ENCODE measurements around the gene AMOTL2. TPM values are rescaled to one million over a fixed set of nuclear protein-coding genes. Genes with fewer than 3 reads are reported as not detected.

Gene AMOTL2
- total RNA-seq, 1 donor from 2014 or later: 156 TPM

- no peaks in the 10 kb centered on the region for H3K27me3 ChIP-seq
- peak overlapping the region; percentile 94 to 97 for H3K27ac ChIP-seq
- no peaks in the 10 kb centered on the region for H3K9me3 ChIP-seq
- H3K4me1 ChIP-seq: peaks cover 30 to 66% of the 10 kb centered on the region in 2 donors
- peak; percentile 72 to 93 for DNase-seq (ENCODE audit: low spot score in 2 of 2)
- intact Hi-C loops (cut with DNase I): loop anchor here (1.0 to 10.0 kb wide), 3 partner anchors 16 to 741 kb away; partner anchors contain the start of gene CDV3
- no peak for TF ChIP-seq CTCF (IDR thresholded peaks at IDR 0.05)
- H3K36me3 ChIP-seq: no peaks in the 10 kb centered on the region
- H3K4me3 ChIP-seq: no peak overlapping the region
These were observed 58.8 kb downstream of the AMOTL2 start for GRCh38 chr3:134315286-134316106.

- H3K27me3 ChIP-seq: no peaks in the 10 kb centered on the region
- H3K4me3 ChIP-seq: peak overlapping the region in 1 of 2 donors; percentile 67
- intact Hi-C loops (cut with DNase I): loop anchor here (1.0 to 10.0 kb wide), 3 partner anchors 17 to 740 kb away; partner anchors contain the start of gene CDV3
- DNase-seq (ENCODE audit: low spot score in 2 of 2): peak in 1 of 2 donors; percentile 69
- H3K4me1 ChIP-seq: peaks cover 30 to 66% of the 10 kb centered on the region in 2 donors
- peak overlapping the region; percentile 94 to 97 for H3K27ac ChIP-seq
- no peaks in the 10 kb centered on the region for H3K9me3 ChIP-seq
- no peaks in the 10 kb centered on the region for H3K36me3 ChIP-seq
- TF ChIP-seq CTCF (IDR thresholded peaks at IDR 0.05): no peak
These were observed 59.5 kb downstream of the AMOTL2 start for GRCh38 chr3:134314588-134315285.

GRCh38 chr3:134313847-134314587, 60.2 kb downstream of the AMOTL2 start:
- TF ChIP-seq CTCF (IDR thresholded peaks at IDR 0.05): no peak
- peak overlapping the region; percentile 94 to 97 for H3K27ac ChIP-seq
- no peaks in the 10 kb centered on the region for H3K27me3 ChIP-seq
- peaks cover 30 to 69% of the 10 kb centered on the region in 2 donors for H3K4me1 ChIP-seq
- H3K36me3 ChIP-seq: no peaks in the 10 kb centered on the region
- H3K9me3 ChIP-seq: no peaks in the 10 kb centered on the region
- intact Hi-C loops (cut with DNase I): loop anchor here (2.0 to 10.0 kb wide), 3 partner anchors 35 to 739 kb away; partner anchors contain the start of gene CDV3
- no peak for DNase-seq (ENCODE audit: low spot score in 2 of 2)
- H3K4me3 ChIP-seq: peak overlapping the region; percentile 55 to 67

- peak in 2 of 3 experiments; percentile 28 to 39 for TF ChIP-seq CTCF (IDR thresholded peaks at IDR 0.05)
- Histone ChIP-seq H3K9me3 (no peaks in the 10 kb centered on the region), H3K27me3 (no peaks in the 10 kb centered on the region), H3K36me3 (no peaks in the 10 kb centered on the region), H3K4me3 (peak overlapping the region; percentile 55 to 67), H3K4me1 (peaks cover 30 to 72% of the 10 kb centered on the region in 2 donors), H3K27ac (peak overlapping the region; percentile 94 to 97)
- intact Hi-C loops (cut with DNase I): loop anchor here (2.0 to 10.0 kb wide), 2 partner anchors 52 to 738 kb away; partner anchors contain the start of gene CDV3
- peak in 1 of 2 donors; percentile 85 for DNase-seq (ENCODE audit: low spot score in 2 of 2)
These were observed 61.1 kb downstream of the AMOTL2 start for GRCh38 chr3:134312873-134313846.

Data from ascending aorta (tissue), 2 donors.